H1 (cell line): ENCODE data around the gene FNIP2.

Source experiments
- CHD2 ChIP-seq: IDR thresholded peaks from 2 replicates; pipeline ENCODE4 v1.6.1; 2012; ENCODE audit warnings: low read length, improper control_type of control experiment
- CTCF ChIP-seq, 3 experiments: IDR thresholded peaks; 1 replicate in 2 of 3; 2 replicates in 1 of 3; pipeline versions ENCODE4 v1.5.1 to v1.6.1; 2011; ENCODE audit warnings: low read length in 3 of 3, mild to moderate bottlenecking in 3 of 3, inconsistent platforms in 2 of 3, low read depth in 1 of 3, moderate library complexity in 1 of 3; ENCODE audit not compliant: insufficient read depth in 1 of 3; ENCODE audit errors: control extremely low read depth in 1 of 3
- JUN ChIP-seq: IDR thresholded peaks from 2 replicates; pipeline ENCODE4 v1.6.1; 2011; ENCODE audit warnings: low read depth, mild to moderate bottlenecking, improper control_type of control experiment, low read length
- POLR2AphosphoS5 ChIP-seq: IDR thresholded peaks from 2 replicates; pipeline ENCODE4 v1.6.1; 2011; ENCODE audit warnings: low read depth, low read length
- RAD21 ChIP-seq, 2 experiments: IDR thresholded peaks in 1 of 2; conservative IDR thresholded peaks in 1 of 2; 2 replicates each; pipeline ENCODE4 v1.6.1; 2011; ENCODE audit warnings: low read depth in 2 of 2, low read length in 2 of 2, improper control_type of control experiment in 1 of 2, inconsistent platforms in 1 of 2, mild to moderate bottlenecking in 1 of 2, moderate library complexity in 1 of 2
- SP1 ChIP-seq: IDR thresholded peaks from 2 replicates; pipeline ENCODE4 v1.6.1; 2011; ENCODE audit warnings: low read depth, low read length
- YY1 ChIP-seq: IDR thresholded peaks from 2 replicates; pipeline ENCODE4 v1.6.1; 2011; ENCODE audit warnings: low read depth, mild to moderate bottlenecking, low read length

- no peak for TF ChIP-seq CHD2
- TF ChIP-seq RAD21 (IDR thresholded peaks at IDR 0.05 in 1 of 2, conservative IDR thresholded peaks at IDR 0.05 in 1 of 2; ENCODE audit: low read depth in 2 of 2, low read length in 2 of 2): no peak
- TF ChIP-seq CTCF (IDR thresholded peaks at IDR 0.05; ENCODE audit: control extremely low read depth in 1 of 3, insufficient read depth in 1 of 3, low read depth in 1 of 3, low read length in 3 of 3): no peak
- TF ChIP-seq YY1: no peak
- no peak for TF ChIP-seq JUN
- no peak for TF ChIP-seq POLR2AphosphoS5
- no peak for TF ChIP-seq SP1
Measured at GRCh38 chr4:158814207-158814606, 45.4 kb downstream of the FNIP2 start.
